HEK293 (cell line): ENCODE results near the gene PLEKHM2.

Source experiments
- CTCF ChIA-PET: fragments of 350-600 bp; formaldehyde crosslinking; extraction: SDS; loops from one replicate; lab custom pipeline; 2021; ENCODE audit warnings: antibody characterized with exemption; lab: Yijun Ruan, JAX
- POLR2A ChIA-PET: fragments of 300-600 bp; formaldehyde crosslinking; extraction: SDS; loops from one replicate; lab custom pipeline; 2020; ENCODE audit warnings: antibody characterized with exemption, inconsistent platforms; lab: Yijun Ruan, JAX
- H3K27ac ChIP-seq: fragments of 200-500 bp; sonication (Bioruptor generic); 2 replicates; pipeline ENCODE4 v1.5.1; 2014; ENCODE audit warnings: low read depth, low read length, control low read depth, inconsistent platforms; ENCODE audit errors: extremely low read depth
- H3K36me3 ChIP-seq, 2 experiments: fragments of 200-500 bp in 1 of 2; sonication (Bioruptor generic) in 1 of 2; 1 replicate in 1 of 2; 2 replicates in 1 of 2; pipeline ENCODE4 v1.5.1; 2014 to 2017; ENCODE audit warnings: inconsistent platforms in 2 of 2, low read length in 2 of 2; ENCODE audit not compliant: control insufficient read depth in 2 of 2, insufficient read depth in 1 of 2
- H3K4me1 ChIP-seq: fragments of 200-500 bp; sonication (Bioruptor generic); 2 replicates; pipeline ENCODE4 v1.5.1; 2014; ENCODE audit warnings: mild to moderate bottlenecking, low read length, inconsistent platforms; ENCODE audit not compliant: control insufficient read depth, insufficient read depth
- H3K4me3 ChIP-seq: 2 replicates; pipeline ENCODE4 v1.5.1; 2011; ENCODE audit warnings: low read depth, mild to moderate bottlenecking, control low read depth, low read length, moderate library complexity
- H3K9me3 ChIP-seq: fragments of 200-500 bp; sonication (Bioruptor generic); 2 replicates; pipeline ENCODE4 v1.5.1; 2014; ENCODE audit warnings: low read depth, low read length, inconsistent platforms; ENCODE audit not compliant: control insufficient read depth, insufficient read depth
- FEZF1 ChIP-seq: fragments of 450-650 bp; formaldehyde crosslinking; IDR thresholded peaks from 2 replicates; pipeline ENCODE4 v1.5.1; 2016; ENCODE audit warnings: missing biosample characterization, missing genetic modification characterization
- GFI1B ChIP-seq: fragments of 450-650 bp; formaldehyde crosslinking; IDR thresholded peaks from 2 replicates; pipeline ENCODE4 v1.5.1; 2016; ENCODE audit warnings: missing biosample characterization, missing genetic modification characterization
- IKZF3 ChIP-seq: fragments of 450-650 bp; IDR thresholded peaks from 2 replicates; pipeline ENCODE4 v1.5.0; 2018; ENCODE audit warnings: missing biosample characterization, mild to moderate bottlenecking, missing genetic modification characterization, moderate library complexity
- KLF1 ChIP-seq: fragments of 450-650 bp; formaldehyde crosslinking; IDR thresholded peaks from 2 replicates; pipeline ENCODE4 v1.5.1; 2016; ENCODE audit warnings: missing biosample characterization, missing genetic modification characterization
- PRDM10 ChIP-seq: fragments of 450-650 bp; formaldehyde crosslinking; IDR thresholded peaks from 2 replicates; pipeline ENCODE4 v1.5.1; 2016; ENCODE audit warnings: missing biosample characterization, missing genetic modification characterization
- SCRT1 ChIP-seq: fragments of 450-650 bp; formaldehyde crosslinking; IDR thresholded peaks from 2 replicates; pipeline ENCODE4 v1.5.1; 2016; ENCODE audit warnings: missing biosample characterization, missing genetic modification characterization, borderline replicate concordance
- ZBTB7A ChIP-seq: fragments of 450-650 bp; formaldehyde crosslinking; IDR thresholded peaks from 2 replicates; pipeline ENCODE4 v1.5.1; 2016; ENCODE audit warnings: low read depth, missing biosample characterization, missing genetic modification characterization
- ZFP37 ChIP-seq: fragments of 450-650 bp; formaldehyde crosslinking; IDR thresholded peaks from 2 replicates; pipeline ENCODE4 v1.5.1; 2016; ENCODE audit warnings: missing biosample characterization, missing genetic modification characterization
- ZNF112 ChIP-seq: fragments of 450-650 bp; formaldehyde crosslinking; IDR thresholded peaks from 2 replicates; pipeline ENCODE4 v1.5.0; 2017; ENCODE audit warnings: missing biosample characterization, missing genetic modification characterization
- ZNF488 ChIP-seq: fragments of 450-650 bp; formaldehyde crosslinking; IDR thresholded peaks from 2 replicates; pipeline ENCODE4 v1.5.1; 2016; ENCODE audit warnings: missing biosample characterization, missing genetic modification characterization
- ZNF580 ChIP-seq: fragments of 450-650 bp; formaldehyde crosslinking; IDR thresholded peaks from 2 replicates; pipeline ENCODE4 v1.5.1; 2016; ENCODE audit warnings: missing biosample characterization, missing genetic modification characterization
- ZNF677 ChIP-seq: fragments of 450-650 bp; IDR thresholded peaks from 2 replicates; pipeline ENCODE4 v1.5.0; 2018; ENCODE audit warnings: missing biosample characterization, mild to moderate bottlenecking, missing genetic modification characterization, moderate library complexity
- ZNF704 ChIP-seq: fragments of 450-650 bp; formaldehyde crosslinking; IDR thresholded peaks from 2 replicates; pipeline ENCODE4 v1.5.1; 2016; ENCODE audit warnings: missing biosample characterization, missing genetic modification characterization
- ZNF768 ChIP-seq: fragments of 450-650 bp; formaldehyde crosslinking; IDR thresholded peaks from 2 replicates; pipeline ENCODE4 v1.5.1; 2018; ENCODE audit warnings: missing biosample characterization, mild to moderate bottlenecking, missing genetic modification characterization
- ZNF791 ChIP-seq: fragments of 450-650 bp; formaldehyde crosslinking; IDR thresholded peaks from 2 replicates; pipeline ENCODE4 v1.5.1; 2016; ENCODE audit warnings: missing biosample characterization, missing genetic modification characterization

PLEKHM2 gene

DNA sequence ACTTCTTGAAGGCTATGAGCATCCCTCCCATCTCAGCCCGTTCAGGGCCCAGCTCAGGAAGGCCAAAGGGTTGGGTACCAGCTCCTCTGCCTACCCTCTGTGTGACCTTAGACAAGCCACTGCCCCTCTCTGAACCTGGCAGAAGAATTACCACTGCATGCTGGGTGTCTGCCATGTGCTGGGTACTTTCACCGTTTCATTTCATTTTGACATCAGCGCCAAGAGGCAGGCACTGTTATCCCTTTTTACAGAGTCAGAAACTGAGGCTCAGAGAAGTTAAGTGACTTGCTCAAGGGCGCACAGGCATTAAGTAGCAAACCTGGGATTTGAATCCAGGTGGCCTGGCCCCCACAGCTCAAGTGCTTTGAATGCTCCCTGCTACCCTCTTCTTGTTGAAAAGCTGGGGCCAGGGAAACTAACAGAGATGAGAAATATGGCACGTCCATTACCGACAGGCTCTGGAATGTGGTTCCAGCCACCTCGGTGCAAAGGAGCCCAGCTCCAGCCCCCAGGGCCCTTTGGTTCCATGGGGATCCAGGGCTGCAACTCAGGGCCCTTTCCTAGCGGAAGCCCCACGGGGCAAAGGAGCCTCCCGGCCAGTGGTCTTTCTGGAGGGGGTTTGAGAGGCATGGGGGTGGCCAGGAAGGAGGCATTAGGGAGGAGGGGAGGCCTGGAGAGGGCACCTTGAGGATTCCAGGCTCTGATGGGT lies 64.7 kb downstream of the PLEKHM2 start:
- Histone ChIP-seq H3K9me3 (no peaks in the 10 kb centered on the region), H3K36me3 (no peaks in the 10 kb centered on the region), H3K27ac (no peak overlapping the region), H3K4me1 (no peaks in the 10 kb centered on the region), H3K4me3 (no peak overlapping the region)
- ChIA-PET CTCF (no interaction called here), POLR2A (interaction anchor here (0.5 kb wide), 1 partner anchor 61 kb away, joined by 3 read pairs; no protein-coding TSS in a partner anchor)
- TF ChIP-seq SCRT1 (tag by site-specific recombination) (no peak), ZNF768 (peak; percentile 83; the same call in 1 of the 2 replicates)

DNA sequence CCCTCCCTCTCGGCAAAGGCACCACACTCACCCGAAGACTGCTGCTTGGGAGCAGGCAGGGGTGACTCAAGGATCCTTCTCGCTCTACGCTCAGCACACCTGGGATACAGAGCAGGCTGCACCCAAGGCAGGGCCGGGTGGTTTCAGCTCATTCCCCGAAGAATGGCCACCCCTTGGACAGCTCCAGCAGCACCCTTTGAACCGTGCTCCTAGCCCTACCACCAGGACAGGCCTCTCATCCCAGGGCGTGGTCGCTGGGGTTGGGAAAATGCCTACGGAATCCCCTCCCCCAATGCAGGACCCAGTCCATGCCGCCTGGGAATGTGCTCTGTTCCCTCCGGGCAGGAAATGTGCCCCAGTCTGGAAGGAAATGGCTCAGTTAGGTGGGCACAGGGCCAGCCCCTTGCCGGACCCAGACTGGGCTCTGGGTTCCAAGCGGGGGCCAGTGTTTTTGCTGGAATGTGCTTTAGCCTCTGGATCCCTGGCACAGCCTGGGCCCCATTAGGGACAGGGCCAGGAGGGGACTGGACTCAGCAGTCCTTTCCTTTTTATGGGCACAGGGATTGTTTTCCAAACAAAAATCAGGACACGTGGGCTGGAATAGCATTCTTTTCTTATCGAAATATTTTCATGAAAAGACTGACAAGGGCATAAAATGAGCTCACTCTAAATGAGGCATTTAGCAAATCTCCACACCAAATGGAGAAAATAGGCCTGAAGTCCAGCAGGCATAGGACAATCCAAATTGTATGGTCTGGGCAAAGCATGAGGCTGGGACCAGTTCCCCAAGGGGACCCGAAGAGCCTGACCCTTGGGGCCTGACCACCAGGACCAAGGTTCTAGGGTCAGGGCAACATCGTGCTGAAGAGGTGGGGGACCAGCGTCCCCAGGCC lies 65.5 kb downstream of the PLEKHM2 start:
- Histone ChIP-seq H3K9me3 (no peaks in the 10 kb centered on the region), H3K4me1 (no peaks in the 10 kb centered on the region), H3K36me3 (no peaks in the 10 kb centered on the region), H3K4me3 (no peak overlapping the region), H3K27ac (no peak overlapping the region)
- ChIA-PET POLR2A (no interaction called here), CTCF (interaction anchor here (0.5 to 1.6 kb wide), 2 partner anchors 8 to 116 kb away, joined by 4 to 7 read pairs; no protein-coding TSS in a partner anchor)
- TF ChIP-seq IKZF3 (tag by site-specific recombination) (0 out of 2 replicates have a peak, but pooled peaks have one; percentile 17), ZFP37 (tag by site-specific recombination) (no peak), ZNF112 (tag by site-specific recombination) (no peak), KLF1 (tag by site-specific recombination) (no peak), ZNF704 (tag by site-specific recombination) (no peak), ZNF580 (tag by site-specific recombination) (no peak), FEZF1 (no peak), ZNF791 (no peak), GFI1B (no peak), ZNF488 (tag by site-specific recombination) (no peak), ZNF677 (tag by site-specific recombination) (no peak), PRDM10 (peak; percentile 62), ZBTB7A (no peak)
